IPS DF 19.7 (cell line): ENCODE data around the gene BICC1.

Experiments
- DNase-seq: peaks from one replicate; pipeline ENCODE4 v3.0.0-alpha.2; 2013; ENCODE audit warnings: low read depth, low spot score

BICC1 gene, protein sequence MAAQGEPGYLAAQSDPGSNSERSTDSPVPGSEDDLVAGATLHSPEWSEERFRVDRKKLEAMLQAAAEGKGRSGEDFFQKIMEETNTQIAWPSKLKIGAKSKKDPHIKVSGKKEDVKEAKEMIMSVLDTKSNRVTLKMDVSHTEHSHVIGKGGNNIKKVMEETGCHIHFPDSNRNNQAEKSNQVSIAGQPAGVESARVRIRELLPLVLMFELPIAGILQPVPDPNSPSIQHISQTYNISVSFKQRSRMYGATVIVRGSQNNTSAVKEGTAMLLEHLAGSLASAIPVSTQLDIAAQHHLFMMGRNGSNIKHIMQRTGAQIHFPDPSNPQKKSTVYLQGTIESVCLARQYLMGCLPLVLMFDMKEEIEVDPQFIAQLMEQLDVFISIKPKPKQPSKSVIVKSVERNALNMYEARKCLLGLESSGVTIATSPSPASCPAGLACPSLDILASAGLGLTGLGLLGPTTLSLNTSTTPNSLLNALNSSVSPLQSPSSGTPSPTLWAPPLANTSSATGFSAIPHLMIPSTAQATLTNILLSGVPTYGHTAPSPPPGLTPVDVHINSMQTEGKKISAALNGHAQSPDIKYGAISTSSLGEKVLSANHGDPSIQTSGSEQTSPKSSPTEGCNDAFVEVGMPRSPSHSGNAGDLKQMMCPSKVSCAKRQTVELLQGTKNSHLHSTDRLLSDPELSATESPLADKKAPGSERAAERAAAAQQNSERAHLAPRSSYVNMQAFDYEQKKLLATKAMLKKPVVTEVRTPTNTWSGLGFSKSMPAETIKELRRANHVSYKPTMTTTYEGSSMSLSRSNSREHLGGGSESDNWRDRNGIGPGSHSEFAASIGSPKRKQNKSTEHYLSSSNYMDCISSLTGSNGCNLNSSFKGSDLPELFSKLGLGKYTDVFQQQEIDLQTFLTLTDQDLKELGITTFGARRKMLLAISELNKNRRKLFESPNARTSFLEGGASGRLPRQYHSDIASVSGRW

GRCh38 chr10:58512491-58513187 is at the start of gene BICC1:
TSS of gene BICC1 (plus strand) at chr10:58512872. CDS start at chr10:58513144, 272 bp downstream.
- DNase-seq, result no peak

- DNase-seq, result no peak
Measured at GRCh38 chr10:58464956-58465355, 47.7 kb upstream of the BICC1 start.

DNA sequence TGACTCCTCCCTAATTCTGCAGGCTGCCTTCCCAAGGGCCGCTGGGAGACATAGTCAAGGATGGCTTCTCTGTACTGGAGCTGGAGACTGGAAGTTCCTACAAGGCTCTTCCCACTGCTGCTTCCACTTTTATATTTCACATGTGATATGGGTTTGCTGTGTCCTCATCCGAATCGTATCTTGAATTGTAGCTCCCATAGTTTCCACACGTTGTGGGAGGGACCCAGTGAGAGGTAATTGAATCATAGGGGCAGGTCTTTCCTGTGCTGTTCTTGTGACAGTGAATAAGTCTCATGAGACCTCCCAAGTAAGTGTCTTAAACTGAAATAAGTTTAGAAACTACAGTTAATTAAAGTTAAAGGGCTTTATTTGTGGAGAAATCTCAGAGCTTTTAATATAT is 47.0 kb upstream of the BICC1 start:
- no peak for DNase-seq

GRCh38 chr10:58467931-58468635 is 44.6 kb upstream of the BICC1 start:
- DNase-seq, result no peak

- DNase-seq, result no peak
Measured at GRCh38 chr10:58473976-58474375, 38.7 kb upstream of the BICC1 start.

GRCh38 chr10:58475322-58476277 is 37.1 kb upstream of the BICC1 start:
- no peak for DNase-seq

- peak; percentile 45 for DNase-seq
Measured at GRCh38 chr10:58477122-58477521, 35.5 kb upstream of the BICC1 start.

DNA sequence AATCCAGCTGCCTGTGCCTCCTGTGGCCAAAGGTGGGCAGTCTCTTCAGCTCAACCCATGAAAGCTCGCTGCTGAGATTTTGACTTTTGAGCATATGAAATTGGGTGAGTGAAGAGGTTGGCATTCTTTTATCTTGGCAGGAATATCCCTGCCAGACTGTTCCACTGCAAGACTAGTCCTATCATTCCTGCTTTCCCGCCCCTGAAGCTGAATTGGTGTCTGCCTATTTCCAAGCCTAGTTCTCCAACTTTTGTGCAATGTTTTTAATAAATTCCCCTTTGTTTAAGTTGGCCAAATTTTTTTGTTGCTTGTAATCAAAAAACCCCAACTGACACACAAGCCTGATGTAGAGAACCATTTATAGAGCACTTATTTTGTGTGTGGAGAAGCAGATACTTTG is 34.8 kb upstream of the BICC1 start:
- DNase-seq, result no peak

DNA sequence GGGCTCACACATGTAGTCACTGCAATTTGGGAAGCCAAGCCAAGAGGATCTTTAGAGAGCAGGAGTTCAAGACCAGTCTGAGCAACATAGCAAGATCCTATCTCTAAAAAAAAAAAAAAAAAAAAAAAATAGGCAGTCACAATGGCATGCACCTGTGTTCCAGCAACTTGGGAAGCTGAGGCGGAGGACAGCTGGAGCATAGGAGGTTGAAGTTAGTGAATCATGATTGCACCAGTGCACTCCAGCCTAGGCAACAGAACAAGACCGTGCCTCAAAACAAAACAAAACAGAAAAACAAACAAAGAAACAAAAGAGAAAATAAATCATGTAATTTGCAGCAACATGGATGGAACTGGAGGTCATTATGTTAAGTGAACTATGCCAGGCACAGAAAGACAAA is 33.6 kb upstream of the BICC1 start:
- DNase-seq, result no peak

GRCh38 chr10:58480321-58480720 is 32.4 kb upstream of the BICC1 start:
- no peak for DNase-seq

GRCh38 chr10:58481569-58482109 is 31.0 kb upstream of the BICC1 start:
- DNase-seq, result no peak

- no peak for DNase-seq
Measured at GRCh38 chr10:58486821-58487220, 25.9 kb upstream of the BICC1 start.

- DNase-seq, result no peak
Measured at GRCh38 chr10:58488921-58489320, 23.8 kb upstream of the BICC1 start.

- no peak for DNase-seq
Measured at GRCh38 chr10:58502956-58503355, 9.7 kb upstream of the BICC1 start.

DNA sequence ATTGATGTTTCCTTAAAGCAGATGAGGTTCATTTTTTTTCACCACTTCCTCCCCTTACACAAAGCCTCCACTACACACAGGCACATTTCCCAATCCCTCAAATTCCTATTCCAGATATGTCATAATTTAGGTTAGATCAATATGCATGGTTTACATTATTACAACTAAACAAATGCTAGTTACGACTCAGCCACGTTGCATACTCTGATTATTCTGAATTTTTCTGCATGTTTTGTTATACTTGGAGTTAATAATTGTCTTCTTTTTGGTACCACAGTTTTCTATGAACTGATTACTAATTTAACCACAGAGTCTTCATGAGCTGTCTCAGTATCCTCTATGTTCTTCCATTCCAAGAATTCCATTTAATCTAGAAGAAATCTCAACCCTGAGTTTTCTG is 4.4 kb upstream of the BICC1 start:
- DNase-seq, result no peak

DNA sequence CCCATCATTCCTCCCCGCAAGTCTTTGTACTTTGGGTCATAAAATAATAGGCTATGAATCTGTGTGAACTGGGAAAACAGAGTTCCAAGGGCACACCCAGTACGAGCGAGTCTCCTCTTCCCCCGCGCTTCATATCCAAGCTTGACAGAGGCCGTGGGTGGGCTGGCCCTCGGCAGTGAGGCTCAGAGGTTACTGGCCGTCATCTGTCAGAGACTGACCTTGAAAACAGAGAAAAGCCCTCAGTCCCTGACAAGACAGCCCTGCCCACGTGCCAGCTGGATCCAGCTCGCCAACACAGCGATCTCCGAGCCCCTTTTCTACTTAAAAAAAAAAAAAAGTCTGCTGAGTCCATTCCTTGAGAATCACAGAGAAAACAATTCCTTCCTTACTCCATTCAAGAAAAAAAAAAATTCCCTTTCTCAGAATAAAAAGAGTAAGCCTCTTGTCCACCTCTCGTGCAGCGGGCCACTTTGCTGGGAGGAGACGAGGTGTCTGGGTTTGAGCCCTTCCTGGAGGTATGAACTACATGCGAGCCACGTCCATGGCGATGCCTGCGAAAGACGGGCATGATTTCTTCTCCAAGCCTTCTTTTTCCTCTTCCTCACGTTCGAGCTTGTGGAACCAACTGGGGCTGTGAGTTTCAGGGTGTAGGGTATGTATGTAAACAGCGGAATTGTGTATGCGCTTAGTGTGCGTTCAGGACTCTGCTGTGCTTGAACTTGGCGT is 744 bp upstream of the BICC1 start:
- DNase-seq, result no peak

GRCh38 chr10:58513188-58514110 is 777 bp downstream of the BICC1 start:
- no peak for DNase-seq
